GM18520 (cell line): ENCODE measurements around the gene KRTAP10-10.
"Not testable (repeated sequence)": the region's sequence is repeated elsewhere in the genome, so short reads cannot be mapped to it uniquely, and the experiment has no call there.

Experiments
- ATAC-seq: cut with Tn5 transposase; IDR thresholded peaks from one replicate; pipeline ENCODE4 v1.9.1; 2021; ENCODE audit not compliant: unreplicated experiment

The KRTAP10-10 gene

GRCh38 chr21:44649521-44650100, 12.5 kb downstream of the KRTAP10-10 start:
- no peak for ATAC-seq

DNA sequence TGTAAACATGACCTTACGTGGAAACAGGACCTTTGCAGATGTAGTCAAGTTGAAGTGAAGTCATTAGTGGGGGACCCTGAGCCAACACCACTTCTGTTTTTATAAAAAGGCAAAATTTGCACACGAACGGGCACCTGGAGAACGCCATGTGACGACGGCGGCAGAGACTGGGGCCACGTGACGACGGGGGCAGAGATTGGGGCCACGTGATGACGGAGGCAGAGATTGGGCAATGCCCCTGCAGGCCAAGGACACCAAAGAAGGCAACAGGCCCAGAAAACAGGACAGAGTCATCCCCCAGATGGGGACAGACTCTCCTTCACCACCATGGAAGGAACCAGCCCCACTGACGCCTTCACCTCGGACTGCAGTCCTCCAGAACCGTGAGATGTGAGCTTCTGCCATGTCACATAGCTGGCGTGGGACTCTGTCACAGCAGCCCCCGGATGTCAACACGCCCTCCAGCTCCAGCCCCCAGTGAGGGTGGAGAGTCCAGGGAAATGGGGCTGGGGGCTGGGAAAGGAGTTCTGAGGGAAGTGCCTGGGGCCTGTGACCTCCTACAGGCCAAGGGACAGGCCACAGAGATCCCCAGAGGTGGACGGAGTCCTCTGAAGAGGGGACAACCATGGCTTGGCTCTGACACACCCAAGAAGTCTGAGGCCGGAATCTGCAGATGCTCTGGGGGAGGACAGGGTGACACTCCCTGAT, 13.3 kb downstream of the KRTAP10-10 start:
- no peak for ATAC-seq

GRCh38 chr21:44650973-44651675, 14.0 kb downstream of the KRTAP10-10 start:
- no peak for ATAC-seq

GRCh38 chr21:44653123-44653522, 16.0 kb downstream of the KRTAP10-10 start:
- ATAC-seq: no peak

DNA sequence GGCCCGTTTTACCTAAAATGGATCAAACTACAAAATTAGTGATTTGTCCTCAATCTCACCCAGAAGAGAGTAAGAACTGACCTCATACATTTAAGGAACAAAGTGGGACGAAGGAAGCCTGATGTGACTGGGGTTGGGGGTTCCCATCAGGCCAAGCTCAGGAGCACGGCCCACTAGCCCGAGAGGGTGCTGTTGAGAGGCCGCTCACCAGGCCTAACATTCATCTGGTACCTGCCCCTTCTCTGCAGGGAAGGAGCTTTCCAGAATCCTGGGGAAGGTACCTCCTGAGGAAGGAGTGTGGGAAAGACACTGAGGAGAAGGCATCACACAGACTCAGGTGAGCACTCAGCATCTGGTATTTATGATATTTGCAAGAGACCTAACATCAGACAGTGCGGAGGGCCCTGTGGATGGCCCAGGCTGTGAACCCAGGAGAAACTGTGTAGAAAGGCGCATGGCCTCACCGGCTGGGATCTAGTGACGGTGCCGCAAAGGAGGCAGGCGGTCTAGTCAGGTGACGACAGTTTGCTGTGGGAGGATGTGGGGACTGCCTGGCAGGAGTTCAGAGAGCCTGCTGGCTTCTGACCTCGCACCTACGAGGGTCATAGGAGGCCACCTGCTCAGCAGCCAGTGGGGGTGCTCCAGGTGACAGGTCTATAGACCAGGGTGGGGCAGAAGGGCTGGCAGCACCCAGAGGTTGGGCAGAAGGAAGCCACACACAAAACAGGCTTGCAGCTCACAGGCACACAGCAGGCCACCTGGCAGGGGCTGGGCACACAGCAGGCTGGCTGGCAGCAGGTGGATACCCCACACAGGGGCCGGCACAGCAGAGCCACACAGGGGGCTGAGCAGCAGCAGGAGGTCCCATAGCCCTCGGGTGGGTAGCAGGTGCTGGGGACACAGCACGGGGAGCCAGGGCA, 16.8 kb downstream of the KRTAP10-10 start:
- no peak for ATAC-seq

- ATAC-seq: no peak
These were observed 17.5 kb downstream of the KRTAP10-10 start, which contains the start of gene KRTAP12-4 for GRCh38 chr21:44654576-44655175. TSS of gene KRTAP12-4 (minus strand) at chr21:44654659. CDS start at chr21:44654614, 45 bp downstream.

GRCh38 chr21:44656868-44657267, 19.7 kb downstream of the KRTAP10-10 start:
- no peak for ATAC-seq

GRCh38 chr21:44657635-44658540, 20.7 kb downstream of the KRTAP10-10 start, which contains the start of gene KRTAP12-3:
TSS of gene KRTAP12-3 (plus strand) at chr21:44657932. CDS start at chr21:44657980, 48 bp downstream.
- ATAC-seq: no peak

GRCh38 chr21:44658541-44658910, 21.4 kb downstream of the KRTAP10-10 start:
- ATAC-seq: no peak

GRCh38 chr21:44658913-44659595, 21.9 kb downstream of the KRTAP10-10 start:
- no peak for ATAC-seq

GRCh38 chr21:44661567-44661966, 24.4 kb downstream of the KRTAP10-10 start:
- not testable (repeated sequence) for ATAC-seq

DNA sequence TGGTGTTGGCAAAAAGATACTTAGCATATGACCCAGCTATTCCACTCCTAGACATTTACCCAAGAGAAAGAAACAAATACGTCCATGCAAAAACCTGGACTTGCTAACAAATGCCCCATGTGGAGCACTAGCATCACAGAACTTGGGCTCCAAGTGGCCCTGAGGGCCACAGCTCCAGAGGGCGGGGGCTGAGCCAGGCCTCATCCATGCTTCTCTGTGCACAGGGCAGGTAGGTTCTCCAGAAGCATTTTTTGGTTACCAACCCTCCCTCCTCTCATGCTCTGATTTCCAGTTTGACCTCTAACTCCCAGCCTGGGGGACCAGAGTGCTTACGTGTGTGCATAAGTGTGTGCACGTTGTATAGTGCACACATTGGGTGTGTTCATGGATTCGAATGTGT, 27.5 kb downstream of the KRTAP10-10 start:
- ATAC-seq: no peak

DNA sequence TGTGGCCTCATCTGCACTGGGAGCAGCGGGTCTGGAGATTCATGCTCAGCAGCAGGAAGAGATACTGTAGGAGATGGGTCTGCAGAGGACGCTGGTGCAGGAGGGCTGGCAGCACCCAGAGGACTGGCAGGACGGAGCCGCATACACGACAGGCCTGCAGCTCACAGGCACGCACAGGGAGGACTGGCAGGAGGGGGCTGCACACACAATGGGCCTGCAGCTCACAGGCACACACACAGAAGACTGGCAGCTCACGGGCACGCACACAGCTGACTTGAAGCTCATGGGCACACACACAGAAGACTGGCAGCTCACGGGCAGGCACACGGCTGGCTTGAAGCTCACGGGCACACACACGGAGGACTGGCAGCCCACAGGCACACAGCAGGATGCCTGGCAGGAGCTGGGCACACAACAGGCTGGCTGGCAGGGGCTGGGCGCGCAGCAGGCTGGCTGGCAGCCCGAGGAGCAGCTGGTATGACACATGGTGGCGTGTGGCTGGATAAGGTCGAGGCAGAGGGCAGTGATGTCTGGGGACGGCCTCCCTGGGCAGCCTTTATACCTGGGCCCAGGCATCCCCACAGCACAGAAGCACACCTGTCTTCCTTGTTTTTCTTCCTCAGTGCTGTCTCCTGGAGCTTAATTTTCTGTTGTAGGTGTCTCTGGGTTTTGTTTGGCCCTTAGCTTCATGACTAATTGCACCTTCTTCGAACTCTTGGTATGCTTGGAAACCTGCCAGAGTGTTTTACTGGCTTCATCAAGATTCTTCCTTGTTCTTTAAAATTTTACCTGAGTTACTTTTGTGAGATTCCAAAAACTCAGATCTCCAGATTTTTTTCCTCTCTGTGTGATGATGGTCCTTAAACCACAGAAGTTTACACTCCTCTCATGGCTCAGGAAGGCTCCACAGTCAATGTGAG, 29.5 kb downstream of the KRTAP10-10 start, which contains the start of gene KRTAP12-2:
KRTAP12-2 (minus strand) TSS at position 527 of the 920 bp plus-strand sequence; CDS start at position 486, 41 bp downstream.
- ATAC-seq: no peak

GRCh38 chr21:44667612-44668011, 30.5 kb downstream of the KRTAP10-10 start:
- no peak for ATAC-seq

DNA sequence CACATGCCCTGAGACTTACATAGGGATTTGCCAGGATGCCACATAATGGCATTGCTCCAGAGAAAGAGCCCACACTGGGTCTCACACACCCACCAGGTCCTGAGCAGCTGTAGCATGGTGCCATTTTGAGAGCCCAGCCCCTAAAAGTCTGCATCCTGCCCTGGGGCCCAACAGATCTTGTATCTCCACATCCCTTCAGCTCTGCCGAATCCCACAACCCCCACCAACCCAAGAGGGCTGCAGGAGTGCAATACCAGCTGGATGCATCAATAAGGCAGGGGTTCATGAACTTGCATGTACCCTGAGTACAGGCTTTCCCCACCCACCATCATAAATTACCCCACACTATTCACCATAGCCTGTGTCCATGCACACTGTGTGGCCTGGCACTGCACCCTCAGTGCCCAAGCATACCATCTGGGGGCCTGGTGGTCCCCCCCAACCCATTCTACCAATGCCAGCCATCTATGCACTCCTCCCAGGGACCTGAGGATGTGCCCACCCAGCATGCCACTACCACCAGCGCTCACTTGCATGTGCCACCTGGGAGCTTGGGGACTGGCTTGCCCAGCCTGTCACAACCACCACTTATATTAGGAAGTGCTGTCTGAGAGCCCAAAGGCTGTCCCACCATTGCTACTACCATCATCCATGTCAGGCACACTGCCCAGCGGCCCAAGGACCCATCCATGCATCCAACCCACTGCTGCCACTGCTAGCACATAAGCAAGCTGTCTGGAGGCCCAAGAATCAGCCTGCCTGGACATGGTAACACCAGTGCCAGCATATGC, 33.7 kb downstream of the KRTAP10-10 start:
- ATAC-seq: no peak

- no peak for ATAC-seq
These were observed 34.8 kb downstream of the KRTAP10-10 start for GRCh38 chr21:44671911-44672310.

DNA sequence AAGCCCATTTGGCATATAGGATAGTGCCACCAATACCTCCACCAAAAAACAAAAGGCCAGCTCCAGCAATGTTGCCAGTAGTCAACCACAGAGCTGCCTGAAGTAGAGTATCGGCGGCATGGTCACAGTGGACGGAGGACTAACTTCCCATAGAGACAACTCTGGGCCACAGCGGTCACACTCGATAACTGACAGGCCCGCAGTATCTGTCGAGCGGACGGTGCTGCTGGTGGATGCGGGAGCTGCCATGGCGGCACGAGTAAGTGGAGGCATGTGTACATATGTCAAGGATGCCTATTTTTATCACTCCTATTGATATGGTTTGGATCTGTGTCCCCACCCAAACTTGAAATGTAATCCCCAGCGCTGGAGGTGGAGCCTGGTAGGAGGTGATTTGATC, 40.7 kb downstream of the KRTAP10-10 start:
- no peak for ATAC-seq
